ENCODE results near the gene GOLGA8K.
"Not testable (repeated sequence)": the region's sequence is repeated elsewhere in the genome, so short reads cannot be mapped to it uniquely, and the experiment has no call there.

DNA sequence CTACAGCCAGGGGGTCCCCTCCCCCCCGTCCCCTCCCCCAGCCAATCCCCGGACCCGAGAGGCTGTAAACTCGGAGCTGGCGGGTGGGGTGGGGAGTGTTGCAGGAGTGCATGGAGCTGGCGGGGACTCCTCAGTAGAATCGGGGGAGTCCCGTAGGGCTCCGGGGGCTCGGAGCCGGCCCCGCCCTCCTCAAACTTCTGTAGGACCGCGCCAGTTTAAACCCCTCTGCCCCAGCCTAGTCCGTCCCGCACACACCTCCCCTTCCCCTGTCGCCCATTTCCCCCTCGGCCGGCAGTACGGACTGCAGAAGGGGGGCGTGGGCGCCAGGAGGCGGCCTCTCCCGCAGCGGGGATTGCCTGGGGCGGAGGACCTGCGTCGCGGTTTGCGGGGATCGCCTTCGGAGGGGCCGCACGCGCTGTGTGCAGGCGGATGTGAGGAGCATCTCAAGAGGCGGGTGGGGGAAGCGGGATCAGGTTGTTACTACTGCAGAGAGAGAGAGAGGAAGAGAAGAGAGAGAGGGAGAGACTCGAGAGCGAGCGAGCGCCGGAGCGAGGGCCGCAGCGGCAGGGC, 57.0 kb downstream of the GOLGA8K start:
- TF ChIP-seq, protein P1, sequence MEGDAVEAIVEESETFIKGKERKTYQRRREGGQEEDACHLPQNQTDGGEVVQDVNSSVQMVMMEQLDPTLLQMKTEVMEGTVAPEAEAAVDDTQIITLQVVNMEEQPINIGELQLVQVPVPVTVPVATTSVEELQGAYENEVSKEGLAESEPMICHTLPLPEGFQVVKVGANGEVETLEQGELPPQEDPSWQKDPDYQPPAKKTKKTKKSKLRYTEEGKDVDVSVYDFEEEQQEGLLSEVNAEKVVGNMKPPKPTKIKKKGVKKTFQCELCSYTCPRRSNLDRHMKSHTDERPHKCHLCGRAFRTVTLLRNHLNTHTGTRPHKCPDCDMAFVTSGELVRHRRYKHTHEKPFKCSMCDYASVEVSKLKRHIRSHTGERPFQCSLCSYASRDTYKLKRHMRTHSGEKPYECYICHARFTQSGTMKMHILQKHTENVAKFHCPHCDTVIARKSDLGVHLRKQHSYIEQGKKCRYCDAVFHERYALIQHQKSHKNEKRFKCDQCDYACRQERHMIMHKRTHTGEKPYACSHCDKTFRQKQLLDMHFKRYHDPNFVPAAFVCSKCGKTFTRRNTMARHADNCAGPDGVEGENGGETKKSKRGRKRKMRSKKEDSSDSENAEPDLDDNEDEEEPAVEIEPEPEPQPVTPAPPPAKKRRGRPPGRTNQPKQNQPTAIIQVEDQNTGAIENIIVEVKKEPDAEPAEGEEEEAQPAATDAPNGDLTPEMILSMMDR (IDR thresholded peaks at IDR 0.05; ENCODE audit: insufficient read depth, low read length, poor library complexity, severe bottlenecking): not testable (repeated sequence)
- not testable (repeated sequence) for TF ChIP-seq EZH2phosphoT487 (conservative IDR thresholded peaks at IDR 0.05; ENCODE audit: low read length)

All from SU-DHL-6 (cell line).